SK-N-SH treated with all-trans-retinoic acid at 6 μM for 48 hours (cell line): Measurements from ENCODE around the gene SPTB.

Experiments
- ARNTL ChIP-seq: fragments of 450-650 bp; formaldehyde crosslinking; IDR thresholded peaks from 2 replicates; pipeline ENCODE4 v1.5.0; 2020; ENCODE audit warnings: low read depth, mild to moderate bottlenecking, moderate library complexity, borderline replicate concordance
- BACH2 ChIP-seq: fragments of 250-450 bp; sonication (Bioruptor Pico); IDR thresholded peaks from 2 replicates; pipeline ENCODE4 v1.9.0; 2021; ENCODE audit warnings: mild to moderate bottlenecking, borderline replicate concordance
- CSRNP3 ChIP-seq: fragments of 250-450 bp; sonication (Bioruptor Pico); IDR thresholded peaks from 2 replicates; pipeline ENCODE4 v1.5.1; 2021; ENCODE audit warnings: mild to moderate bottlenecking, moderate library complexity
- ISL1 ChIP-seq: fragments of 250-450 bp; sonication (Bioruptor Pico); IDR thresholded peaks from 2 replicates; pipeline ENCODE4 v2.1.2; 2022; ENCODE audit warnings: mild to moderate bottlenecking, moderate library complexity
- OSR1 ChIP-seq: fragments of 250-450 bp; sonication (Bioruptor Pico); IDR thresholded peaks from 2 replicates; pipeline ENCODE4 v1.8.0; 2022; ENCODE audit warnings: moderate library complexity, mild to moderate bottlenecking, inconsistent platforms
- PATZ1 ChIP-seq: fragments of 250-450 bp; sonication (Bioruptor Pico); IDR thresholded peaks from 2 replicates; pipeline ENCODE4 v1.8.0; 2020; ENCODE audit warnings: mild to moderate bottlenecking, moderate library complexity, borderline replicate concordance
- RARB ChIP-seq: fragments of 250-450 bp; sonication (Bioruptor Pico); IDR thresholded peaks from 2 replicates; pipeline ENCODE4 v1.8.0; 2021; ENCODE audit warnings: mild to moderate bottlenecking, moderate library complexity
- TCF4 ChIP-seq: fragments of 250-450 bp; sonication (Bioruptor Pico); IDR thresholded peaks from 2 replicates; pipeline ENCODE4 v1.8.0; 2021; ENCODE audit warnings: mild to moderate bottlenecking, moderate library complexity, borderline replicate concordance
- TSHZ2 ChIP-seq: fragments of 250-450 bp; sonication (Bioruptor Pico); IDR thresholded peaks from 2 replicates; pipeline ENCODE4 v1.5.0; 2020; ENCODE audit warnings: mild to moderate bottlenecking, moderate library complexity
- ZFP3 ChIP-seq: fragments of 250-450 bp; sonication (Bioruptor Pico); IDR thresholded peaks from 2 replicates; pipeline ENCODE4 v1.5.0; 2020; ENCODE audit warnings: mild to moderate bottlenecking, moderate library complexity
- ZFP30 ChIP-seq: fragments of 450-650 bp; formaldehyde crosslinking; IDR thresholded peaks from 2 replicates; pipeline ENCODE4 v1.5.0; 2022; ENCODE audit warnings: mild to moderate bottlenecking, moderate library complexity
- ZNF70 ChIP-seq: fragments of 450-650 bp; formaldehyde crosslinking; IDR thresholded peaks from 2 replicates; pipeline ENCODE4 v1.5.0; 2020; ENCODE audit warnings: mild to moderate bottlenecking, moderate library complexity
- ZNF8 ChIP-seq: fragments of 450-650 bp; formaldehyde crosslinking; IDR thresholded peaks from 2 replicates; pipeline ENCODE4 v1.5.0; 2020; ENCODE audit warnings: mild to moderate bottlenecking, moderate library complexity

- no peak for TF ChIP-seq PATZ1
- no peak for TF ChIP-seq ARNTL
- no peak for TF ChIP-seq ZNF70 (CRISPR knock-in tag)
- TF ChIP-seq OSR1 (CRISPR knock-in tag), result no peak
- TF ChIP-seq BACH2 (CRISPR knock-in tag), result no peak
- no peak for TF ChIP-seq ZNF8 (CRISPR knock-in tag)
- TF ChIP-seq ZFP30, result no peak
- no peak for TF ChIP-seq TSHZ2 (CRISPR knock-in tag)
- TF ChIP-seq TCF4 (CRISPR knock-in tag), result no peak
- no peak for TF ChIP-seq ISL1 (CRISPR knock-in tag)
- TF ChIP-seq RARB (CRISPR knock-in tag), result no peak
- TF ChIP-seq CSRNP3 (CRISPR knock-in tag), result no peak
- no peak for TF ChIP-seq ZFP3 (CRISPR knock-in tag)
Observed at GRCh38 chr14:64756712-64757111, 123.0 kb downstream of the SPTB start.
